GM18907 (cell line): Measurements from ENCODE around the gene PTPN20.

Experiments used
- ATAC-seq: cut with Tn5 transposase; IDR thresholded peaks from one replicate; pipeline ENCODE4 v1.9.1; 2021; ENCODE audit warnings: mild to moderate bottlenecking, moderate library complexity; ENCODE audit not compliant: unreplicated experiment

Gene PTPN20

GRCh38 chr10:47020471-47020870 is 109.2 kb downstream of the PTPN20 start:
- ATAC-seq = no peak

DNA sequence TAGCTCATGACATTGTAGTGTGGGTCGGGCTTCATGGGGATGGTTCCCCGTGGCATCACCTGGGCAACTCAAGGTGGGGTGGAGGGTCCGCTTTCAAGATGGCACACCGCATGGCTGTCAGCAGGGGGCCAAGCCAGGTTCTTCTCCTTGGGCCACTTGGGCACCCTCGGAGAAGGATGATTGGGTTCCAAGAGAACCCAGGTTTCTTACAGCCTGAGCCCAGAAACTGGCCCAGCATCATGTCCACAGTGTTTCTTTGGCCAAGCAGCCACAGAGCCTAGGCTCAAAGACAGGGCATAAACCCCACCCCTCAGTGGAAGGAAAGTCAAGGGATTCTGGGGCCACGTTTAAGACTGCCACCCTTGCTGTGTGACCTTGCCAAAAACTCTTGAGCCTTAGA is 110.6 kb downstream of the PTPN20 start:
- ATAC-seq = no peak

DNA sequence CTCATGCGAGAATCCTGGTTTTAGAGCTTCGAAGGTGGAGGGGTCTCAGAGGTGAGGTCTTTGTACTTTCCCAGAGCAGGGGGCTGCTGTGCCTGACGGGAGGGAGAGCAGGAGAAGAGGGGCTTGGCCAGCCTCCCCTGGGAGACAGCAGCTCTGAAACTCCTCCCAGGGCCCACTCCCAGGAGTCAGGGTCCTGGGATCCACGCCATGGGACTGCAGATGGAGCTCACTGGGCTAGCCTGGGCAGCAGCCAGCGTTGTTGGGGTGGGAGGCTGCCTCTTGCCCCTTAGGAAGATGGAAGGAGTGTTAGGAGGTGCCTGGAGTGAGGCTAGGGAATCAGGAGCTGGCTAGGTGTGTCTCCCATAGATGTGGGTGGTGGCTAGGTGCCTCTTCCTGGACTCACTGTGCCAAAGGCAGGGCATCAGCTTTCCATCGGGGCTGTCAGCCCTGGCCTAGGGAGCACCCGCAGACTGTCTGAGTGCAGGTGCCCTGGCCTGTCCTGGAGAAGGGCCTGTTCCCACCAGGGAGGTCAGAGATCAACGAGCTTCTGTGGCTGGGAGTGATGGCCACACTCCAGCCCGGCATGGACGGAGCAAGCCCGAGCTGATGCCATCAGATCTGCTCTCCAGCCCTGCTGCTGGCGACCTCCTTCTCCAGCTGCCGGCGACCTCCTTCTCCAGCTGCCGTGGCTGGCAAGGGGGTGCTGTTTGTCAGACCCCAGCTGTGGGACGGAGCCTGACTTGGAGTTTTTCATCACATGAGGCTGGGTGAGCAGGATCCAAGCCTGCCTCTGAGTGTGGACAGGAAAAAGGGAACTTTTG is 111.3 kb downstream of the PTPN20 start:
- ATAC-seq = no peak

DNA sequence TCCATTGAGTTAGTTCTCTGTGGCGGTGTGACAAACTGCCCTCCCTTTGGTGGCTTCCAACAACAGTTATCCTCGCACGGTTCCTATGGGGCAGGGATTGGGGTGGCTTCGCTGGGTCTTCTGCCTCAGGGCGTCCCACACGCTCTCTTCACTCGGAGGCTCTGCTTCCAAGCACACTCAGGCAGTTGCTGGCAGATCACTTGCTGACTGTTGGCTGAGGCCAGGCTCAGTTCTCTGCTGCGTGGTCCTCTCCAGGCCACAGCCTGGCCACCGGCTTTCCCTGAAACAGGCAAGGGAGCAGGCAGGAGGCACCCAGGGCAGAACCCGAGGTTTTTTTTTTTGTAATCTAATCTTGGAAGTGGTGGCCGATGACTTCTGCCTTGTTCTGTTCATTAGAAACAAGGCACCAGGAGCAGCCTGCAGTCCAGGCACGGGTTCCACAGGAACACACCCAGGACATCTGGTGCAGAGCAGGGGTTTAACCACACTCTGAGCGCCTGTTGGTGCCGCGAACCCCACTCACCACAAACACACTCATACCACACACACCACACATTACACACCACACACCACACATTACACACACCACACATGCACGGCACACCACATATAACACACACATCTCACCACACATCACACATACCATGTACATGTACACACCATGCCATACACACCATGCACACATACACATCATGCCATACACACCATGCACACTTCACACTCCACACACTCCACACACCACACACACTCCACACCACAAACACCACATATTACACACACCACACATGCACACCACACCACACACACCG is 112.2 kb downstream of the PTPN20 start:
- ATAC-seq = no peak

DNA sequence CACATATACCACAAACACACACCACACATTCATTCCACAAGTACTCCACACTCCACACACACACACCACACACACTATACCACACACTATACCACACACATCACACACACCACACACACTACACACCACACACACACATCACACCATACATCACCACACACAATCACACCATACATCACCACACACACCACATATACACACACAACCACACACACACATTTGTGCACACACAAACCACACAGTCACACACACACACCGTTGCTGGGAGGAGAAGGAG is 112.8 kb downstream of the PTPN20 start:
- ATAC-seq = no peak

DNA sequence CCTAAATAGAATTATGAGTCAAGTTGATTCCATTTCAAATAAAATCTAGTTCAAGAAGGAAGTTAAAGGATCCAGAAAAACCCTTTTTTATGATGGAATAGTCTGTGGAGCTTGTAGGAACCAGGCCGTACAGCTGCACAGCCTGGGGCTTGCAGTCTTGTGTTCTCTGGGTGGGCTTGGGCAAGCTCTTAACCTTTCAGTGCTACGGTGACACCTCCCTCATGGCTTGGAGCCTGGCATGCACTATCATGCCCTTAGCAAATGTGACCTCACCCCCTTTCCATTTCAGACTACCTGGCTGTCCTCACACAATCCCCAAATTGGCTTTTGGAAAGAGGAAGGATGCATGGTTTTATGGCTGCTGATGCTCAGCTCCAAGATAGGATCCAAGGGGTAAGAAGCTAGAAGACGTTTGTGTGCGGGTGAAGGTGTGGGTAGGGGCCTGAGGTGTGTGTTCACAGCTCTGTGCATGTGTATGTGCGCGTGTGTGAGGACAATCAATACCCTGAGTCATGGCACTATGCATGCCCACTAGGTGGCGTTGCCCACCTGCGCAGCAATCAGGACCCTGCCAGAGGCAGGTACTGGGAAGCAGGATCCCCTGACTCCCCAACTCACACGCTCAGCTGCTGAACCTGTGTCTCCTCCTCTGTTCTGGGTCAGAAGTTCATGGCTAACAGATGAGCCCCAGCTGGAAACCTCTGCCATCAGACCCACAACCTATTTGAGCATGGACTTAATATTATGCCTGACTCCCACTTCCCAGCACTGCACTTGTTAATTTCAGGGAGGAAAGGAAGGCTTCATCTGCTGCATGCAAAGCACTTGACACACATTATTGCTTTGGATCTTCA is 113.4 kb downstream of the PTPN20 start:
- ATAC-seq = peak; percentile 64

GRCh38 chr10:47025253-47025539 is 114.0 kb downstream of the PTPN20 start:
- ATAC-seq = no peak

GRCh38 chr10:47025540-47026300 is 114.5 kb downstream of the PTPN20 start:
- ATAC-seq = no peak

GRCh38 chr10:47026301-47027107 is 115.3 kb downstream of the PTPN20 start:
- no peak for ATAC-seq

DNA sequence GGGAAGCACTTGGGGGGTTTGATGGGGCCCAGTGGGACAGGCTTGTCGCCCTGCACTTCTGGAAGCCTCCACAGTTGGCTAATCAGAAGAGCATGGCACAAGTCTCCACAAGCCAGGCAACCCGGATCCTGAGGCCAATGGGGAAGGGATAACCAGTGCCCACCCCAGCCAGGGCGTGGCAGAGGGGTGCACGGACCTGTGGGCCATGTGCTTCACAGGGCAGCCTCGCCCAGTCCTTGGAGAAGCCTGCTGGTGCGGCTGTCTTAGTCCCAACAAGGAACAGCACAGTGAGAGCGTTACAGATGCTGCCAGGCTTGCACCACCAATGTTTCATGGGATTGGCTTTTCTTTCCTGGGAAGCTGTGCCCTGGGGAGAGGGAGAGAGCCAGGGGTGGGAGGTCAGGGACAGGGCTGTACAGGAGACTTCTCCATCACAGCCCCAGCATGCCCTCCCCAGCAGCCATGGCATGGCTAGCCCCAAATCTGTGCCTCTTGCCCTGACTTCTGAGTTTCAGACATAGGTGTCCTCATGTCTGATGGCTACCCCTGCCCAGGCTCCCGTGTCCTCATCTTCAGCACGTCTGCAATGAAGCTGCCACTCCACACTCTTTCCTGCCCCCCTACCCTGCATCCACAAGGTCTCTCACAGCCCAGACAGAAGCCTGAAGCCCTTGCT is 116.0 kb downstream of the PTPN20 start:
- ATAC-seq = no peak

- no peak for ATAC-seq
These were observed 116.6 kb downstream of the PTPN20 start for GRCh38 chr10:47027784-47028260.

DNA sequence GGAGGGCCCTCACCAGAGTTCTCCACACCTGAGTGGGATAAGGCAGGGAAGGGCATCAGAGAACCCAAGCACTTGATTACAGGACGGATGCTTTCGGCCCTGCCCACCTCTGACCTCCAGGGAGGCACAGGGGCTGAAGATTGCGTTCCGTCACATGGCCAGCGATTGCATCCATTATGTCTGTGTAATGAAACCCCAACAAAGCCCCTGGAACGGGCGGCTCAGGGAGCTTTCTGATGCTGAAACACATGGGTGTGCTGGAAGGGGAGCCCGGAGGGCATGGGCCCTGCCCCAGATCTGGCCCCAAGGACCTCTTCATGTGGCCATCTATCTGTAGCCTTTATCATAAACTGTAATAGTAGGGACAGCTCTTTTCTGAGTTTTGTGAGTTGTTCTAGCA is 117.2 kb downstream of the PTPN20 start:
- ATAC-seq = no peak

DNA sequence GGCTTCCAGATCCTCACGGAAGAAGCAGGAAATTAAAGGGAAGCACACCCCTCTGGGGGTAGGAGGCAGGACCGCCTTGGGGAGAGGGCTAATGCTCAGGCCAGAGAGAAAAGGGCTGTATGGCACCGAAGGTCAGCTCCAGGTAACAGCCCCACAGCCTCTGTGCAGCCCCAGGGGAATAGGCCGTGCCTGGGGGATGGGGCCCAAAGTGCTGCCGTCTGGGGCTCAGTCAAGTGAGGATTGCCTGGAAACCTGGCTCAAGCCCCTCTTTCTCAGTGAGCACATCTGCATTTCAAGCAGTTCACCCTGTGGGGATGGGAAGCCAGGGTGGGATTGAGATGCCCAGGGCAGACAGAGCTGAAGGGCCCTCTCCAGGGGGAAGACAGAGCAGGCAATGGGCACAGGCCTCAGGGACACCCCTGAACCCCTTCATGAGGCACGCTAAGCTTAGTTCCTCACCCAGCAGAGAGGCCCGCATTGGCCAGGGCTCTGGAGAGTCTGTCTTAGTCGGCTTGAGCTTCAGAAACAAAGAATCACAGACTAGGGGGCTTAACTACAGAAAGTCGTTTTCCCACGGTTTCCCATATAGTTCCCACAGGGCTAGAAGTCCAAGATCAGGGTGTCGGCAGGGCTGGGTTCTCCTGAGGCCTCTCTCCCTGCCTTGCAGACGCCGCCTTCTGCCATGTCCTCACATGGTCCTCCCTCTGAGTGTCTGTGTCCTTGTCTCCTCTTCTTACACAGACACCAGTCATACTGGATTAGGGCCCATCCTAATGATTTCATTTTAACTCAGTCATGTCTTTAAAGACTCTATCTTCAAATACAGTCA is 118.2 kb downstream of the PTPN20 start:
- no peak for ATAC-seq

DNA sequence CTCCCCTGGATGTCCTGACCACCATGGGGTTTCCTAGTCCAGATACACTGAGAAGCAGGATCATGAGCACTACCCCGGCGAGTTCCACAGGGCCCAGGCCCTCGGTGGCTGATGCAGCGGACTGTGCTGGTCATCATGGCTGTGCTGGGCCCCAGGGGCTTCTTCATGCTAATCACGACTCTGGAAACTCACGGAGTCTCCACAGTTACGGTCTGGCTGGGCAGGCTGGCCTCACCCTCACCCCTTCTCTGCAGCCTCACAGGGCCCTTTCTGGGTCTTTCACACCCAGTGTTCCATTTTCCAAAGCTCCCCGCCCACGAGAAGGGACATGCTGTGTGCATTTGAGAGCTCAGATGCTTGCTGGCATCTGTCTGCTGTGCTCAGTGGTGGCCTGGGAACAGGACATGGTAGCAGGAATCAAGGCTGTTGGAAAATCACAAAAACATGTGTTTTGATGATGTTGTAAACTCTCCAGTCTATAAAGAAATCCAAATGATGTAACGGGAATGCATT is 119.0 kb downstream of the PTPN20 start:
- ATAC-seq = no peak

- no peak for ATAC-seq
These were observed 120.1 kb downstream of the PTPN20 start for GRCh38 chr10:47031211-47031900.

DNA sequence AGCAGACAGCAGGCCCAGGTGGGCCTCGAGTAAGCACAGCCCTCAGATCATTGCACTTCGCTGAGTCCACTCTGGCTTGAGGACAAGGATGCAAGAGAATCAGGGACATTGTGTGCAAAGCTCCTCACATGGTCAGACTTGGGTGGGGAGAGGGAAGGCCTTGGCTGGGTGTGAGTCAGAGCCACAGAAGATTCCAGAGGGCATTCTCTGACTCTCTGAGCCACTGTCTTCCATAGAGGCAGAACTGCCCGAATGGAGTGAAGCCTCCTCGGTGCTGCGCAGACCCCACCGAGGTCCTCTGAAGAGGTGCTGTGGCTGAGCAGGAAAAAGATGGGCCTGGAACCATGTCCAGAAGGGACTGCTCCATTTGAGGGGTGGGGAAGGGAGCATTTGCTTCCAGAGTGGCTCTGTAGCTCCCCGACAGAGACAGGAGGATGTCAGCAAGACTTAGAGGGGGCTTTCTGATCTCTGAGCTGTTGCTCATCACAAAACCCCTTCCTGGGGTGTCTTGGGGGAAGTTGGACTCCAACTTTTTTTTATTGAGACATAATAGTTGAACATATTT is 120.8 kb downstream of the PTPN20 start:
- ATAC-seq = no peak

DNA sequence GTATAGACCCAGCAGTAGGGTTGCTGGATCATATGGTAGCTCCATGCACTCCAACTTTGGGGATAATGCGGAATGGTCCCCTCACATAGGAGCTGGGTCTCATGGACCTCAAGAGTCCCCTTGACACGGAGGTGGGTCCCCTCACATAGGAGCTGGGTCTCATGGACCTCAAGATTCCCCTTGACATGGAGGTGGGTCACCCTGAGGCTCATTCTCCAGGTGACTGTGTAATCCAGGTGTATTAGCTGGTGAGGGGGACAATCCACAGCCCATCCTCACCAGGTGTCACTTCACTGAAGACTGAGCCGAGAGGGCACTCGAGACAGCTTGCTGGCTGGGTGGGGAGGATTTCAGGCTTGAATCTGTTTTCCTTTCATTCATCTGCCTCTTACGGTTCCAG is 121.9 kb downstream of the PTPN20 start:
- ATAC-seq = no peak
